Stimulated activated CD8-positive, alpha-beta memory T cell treated with anti-CD3 and anti-CD28 coated beads, Interleukin-2, amount 100 ng/mL, for 1 hour (primary cell): ENCODE data around the gene TXLNB.

Source experiments
- DNase-seq, 2 donors: peaks; one replicate each; pipeline ENCODE4 v3.0.0-alpha.2; 2020; ENCODE audit warnings: low read depth in 2 of 2

Gene TXLNB

DNA sequence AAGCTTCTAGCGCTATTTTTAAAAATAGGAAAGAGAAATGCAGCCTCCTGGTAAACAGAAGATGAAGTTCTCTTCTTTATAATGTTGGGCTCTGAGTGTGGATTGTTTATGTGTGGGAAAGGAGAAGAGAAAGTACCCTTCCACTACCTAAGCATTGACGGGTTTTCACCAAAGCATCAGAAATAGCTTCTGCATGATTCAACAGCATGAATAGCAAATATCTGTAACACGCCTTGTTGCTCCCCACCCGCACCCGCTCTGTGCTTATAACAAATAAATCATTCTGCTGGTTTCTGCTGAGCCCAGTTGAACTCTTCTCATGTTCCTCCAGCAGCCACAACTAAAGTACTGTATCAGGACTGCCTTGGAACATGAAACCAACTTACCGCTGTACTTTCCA lies 20.7 kb downstream of the TXLNB start:
- DNase-seq: no peak

DNA sequence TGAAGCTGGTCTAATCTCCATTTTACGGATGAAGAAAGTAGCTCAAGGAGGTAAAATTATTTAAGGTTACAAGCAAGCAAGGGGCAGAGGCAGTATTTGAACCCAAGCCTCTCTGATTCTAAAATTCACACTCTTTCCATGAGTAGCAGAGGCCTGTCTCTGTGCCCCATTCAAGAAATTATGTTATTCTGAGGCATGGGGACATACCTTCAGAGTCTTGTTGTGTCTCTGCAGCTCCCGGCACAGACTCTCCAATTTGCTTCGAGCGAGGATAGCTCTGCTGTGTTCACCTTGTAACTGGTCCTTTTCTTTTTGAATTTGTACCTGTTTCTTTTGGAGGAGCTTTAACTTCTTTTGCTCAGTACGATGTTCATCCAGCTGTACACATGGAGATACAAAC lies 21.5 kb downstream of the TXLNB start:
- no peak for DNase-seq

DNA sequence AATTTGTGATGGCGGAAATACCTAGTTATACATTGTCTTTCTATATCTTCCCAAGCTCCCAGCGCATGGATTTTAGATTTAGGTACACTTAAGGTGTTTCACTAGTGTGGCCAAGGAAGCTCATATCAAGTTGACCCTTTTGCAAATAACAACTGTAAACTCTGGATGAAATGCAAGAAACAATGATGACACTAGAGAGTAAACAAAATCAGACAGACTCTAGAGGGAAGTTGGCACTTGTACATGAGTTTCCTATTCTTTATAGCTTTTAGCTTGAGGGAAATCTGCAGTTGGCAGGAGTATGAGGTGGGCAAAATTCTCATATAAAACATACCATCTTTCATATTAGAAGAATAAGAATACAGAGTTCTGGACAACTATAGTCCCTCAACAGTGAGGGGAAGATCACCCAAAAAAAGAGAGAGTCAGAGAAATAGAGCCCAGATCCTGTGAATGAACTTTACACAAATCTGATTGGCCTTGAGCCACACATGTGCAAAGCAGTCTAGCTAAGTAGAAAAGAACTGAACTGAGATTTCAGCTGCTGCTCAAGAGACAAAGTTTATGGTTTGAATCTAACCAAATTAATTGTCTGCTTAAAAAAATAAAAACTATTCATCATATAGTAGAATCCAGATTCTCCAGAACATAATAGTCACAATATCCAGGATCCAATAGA lies 26.1 kb downstream of the TXLNB start:
- DNase-seq: no peak

DNA sequence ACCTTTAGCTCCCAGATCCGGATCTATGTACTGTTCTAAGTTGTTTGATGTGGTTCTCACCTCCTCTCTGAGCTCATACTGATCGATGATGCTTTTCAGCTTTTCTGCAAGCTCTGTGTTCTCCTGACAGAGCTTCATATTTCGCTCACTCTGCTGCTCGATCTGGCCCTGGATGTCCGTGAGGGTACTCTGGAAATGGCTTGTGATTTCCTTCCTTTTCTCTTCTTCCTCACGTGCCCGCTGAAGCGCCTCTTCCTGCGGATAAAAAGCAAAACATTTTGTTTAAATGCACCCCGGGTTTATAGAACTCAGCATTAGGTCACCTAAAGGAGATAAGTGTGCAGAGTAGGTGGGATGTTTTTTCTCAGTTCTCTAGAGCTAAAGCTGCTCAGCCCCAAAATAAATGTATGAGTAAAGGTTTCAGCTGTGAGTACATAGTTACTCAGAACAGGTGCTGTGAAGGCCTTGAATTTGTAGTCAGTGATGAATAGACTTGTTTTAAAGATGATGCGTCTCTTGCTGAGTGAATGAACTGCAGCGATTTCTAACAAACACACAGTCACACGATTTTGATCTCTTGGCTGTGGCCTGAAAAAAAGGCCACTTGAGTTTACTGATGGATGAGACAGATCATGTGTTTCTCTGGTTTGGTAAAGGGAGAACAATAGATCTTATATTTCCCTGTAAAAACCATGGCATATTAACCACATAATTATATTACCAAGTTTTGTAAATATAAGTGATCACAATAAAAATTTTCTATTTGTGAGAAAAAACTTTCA lies 29.1 kb downstream of the TXLNB start:
- DNase-seq: no peak

DNA sequence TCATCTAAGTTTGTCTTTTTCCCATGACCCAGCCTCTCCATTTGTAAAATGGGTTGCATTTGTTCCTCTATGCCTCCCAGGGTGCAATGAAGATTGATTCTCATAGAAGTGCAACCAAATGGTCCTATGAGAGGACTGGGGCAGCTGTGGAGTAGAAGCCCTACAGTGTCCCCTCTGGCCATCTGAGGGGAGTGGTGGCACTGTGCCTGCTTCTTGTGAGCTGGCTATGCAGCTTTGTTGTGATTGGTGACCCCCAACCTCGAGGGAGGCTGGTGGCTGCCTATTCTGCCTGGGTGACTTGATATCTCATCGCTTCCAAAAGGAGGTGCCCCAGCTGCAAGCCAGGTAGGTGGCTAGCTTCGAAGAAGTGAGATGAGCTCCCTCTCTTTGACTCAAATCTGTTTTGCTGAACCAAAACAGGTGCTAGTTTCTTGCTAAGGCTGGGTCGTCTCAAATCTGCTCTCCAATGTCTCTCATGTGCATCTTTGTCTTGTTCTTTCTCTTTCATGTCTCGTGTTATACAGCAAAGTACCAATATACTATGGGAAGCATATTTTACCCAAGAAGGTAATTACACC lies 33.9 kb downstream of the TXLNB start:
- DNase-seq: no peak

DNA sequence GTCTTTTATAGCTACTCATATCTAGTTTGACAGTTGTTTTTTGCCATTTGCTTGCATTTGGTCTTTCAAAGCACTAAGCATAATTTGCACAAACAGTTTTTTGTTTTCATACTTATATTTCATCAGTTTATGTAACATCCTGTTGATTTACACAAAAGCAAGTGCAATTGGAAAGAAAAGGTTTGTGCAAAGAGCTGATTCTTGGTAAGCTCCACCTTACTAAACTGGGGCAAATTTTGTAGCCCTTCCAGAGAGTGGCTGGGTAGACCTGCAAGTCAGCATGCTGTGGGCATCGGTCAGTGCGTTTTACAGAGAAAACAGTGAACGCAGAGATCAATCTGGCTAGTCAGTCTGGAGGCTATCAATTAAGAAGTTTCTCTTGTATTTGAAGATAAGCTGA lies 34.5 kb downstream of the TXLNB start:
- DNase-seq: no peak

DNA sequence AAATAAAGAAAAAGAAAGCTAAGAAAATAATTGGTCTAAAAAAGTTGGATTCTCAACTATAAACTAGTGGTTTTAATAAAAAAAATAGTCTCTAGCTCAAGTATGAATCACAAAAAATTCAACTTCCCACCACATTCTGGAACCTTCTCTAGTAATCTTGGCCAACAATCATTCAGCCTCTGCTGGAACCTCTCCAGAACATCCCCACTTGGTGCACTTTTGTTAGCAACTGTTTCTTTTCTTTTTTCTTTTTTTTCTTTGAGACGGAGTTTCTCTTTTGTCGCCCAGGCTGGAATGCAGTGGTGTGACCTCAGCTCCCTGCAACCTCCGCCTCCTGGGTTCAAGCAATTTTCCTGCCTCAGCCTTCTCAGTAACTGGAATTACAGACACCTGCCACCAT lies 35.7 kb downstream of the TXLNB start:
- DNase-seq: no peak

DNA sequence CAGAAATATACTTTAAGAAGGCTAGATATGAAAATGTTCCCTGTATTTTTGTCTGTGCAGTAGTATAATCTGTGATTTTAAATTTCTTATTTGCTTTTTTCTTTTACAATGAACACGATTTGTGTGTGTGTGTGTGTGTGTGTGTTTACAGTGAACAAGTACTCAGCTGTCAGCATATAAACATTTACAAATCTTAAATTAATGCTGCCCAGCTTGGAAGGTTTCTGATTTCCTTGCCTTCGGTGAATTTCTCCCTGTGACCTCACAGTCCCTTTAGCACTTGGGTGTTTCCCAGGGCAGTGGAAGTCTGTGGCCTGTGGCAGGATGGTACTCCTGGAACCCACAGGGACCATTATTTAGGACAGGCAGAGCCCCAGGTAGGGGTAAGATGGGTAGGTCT lies 37.6 kb downstream of the TXLNB start:
- no peak for DNase-seq

DNA sequence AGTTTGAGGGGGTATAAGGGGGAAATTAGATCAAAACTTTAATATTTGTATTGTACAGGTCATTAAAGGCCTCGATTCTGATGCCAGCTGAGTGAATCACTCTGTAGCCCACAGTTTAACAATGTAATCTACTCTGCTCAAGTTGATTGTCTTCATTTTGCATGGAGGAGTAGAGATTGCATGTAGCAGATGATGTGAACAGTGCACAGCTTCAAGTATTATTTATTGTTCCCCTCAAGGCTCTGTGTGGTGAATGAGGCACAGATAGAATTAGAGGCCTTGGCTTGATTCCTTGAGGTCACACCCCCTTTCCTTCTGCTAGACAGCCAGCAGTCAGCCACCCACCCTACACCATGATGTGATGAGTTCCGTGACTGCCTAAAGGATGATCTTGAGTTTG lies 38.1 kb downstream of the TXLNB start:
- no peak for DNase-seq

DNA sequence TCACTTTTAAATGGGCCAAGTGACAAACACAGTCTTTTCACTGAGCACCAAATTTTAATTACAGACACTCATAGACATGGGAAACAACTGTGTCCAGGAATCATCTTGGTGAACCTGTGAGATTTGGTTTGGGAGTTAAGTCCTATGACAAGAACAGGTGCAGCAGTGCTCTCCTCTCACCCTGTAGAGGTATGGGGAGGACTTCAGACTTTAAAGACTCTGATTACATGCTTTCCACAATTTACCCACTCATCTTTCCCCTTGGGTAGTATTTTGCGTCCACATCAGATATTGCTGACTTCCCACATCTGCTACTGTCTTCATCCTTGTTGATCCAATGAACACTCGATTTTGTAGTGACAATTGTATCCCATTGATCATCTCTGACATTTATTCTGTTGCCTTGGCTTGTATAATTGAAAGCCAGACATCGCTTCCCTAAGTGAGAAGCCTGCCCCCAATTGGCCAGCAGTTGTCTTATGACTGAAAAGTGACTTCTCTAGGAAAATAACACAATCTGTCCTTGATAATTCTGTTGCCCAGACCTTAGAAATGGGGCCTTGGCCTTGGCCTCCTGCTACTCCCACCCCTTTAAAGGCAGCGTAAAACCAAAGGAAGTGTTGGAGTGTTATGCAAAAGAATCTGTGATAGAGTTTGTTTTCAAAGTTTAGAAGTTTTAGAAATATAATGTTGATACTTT lies 40.0 kb downstream of the TXLNB start:
- no peak for DNase-seq

DNA sequence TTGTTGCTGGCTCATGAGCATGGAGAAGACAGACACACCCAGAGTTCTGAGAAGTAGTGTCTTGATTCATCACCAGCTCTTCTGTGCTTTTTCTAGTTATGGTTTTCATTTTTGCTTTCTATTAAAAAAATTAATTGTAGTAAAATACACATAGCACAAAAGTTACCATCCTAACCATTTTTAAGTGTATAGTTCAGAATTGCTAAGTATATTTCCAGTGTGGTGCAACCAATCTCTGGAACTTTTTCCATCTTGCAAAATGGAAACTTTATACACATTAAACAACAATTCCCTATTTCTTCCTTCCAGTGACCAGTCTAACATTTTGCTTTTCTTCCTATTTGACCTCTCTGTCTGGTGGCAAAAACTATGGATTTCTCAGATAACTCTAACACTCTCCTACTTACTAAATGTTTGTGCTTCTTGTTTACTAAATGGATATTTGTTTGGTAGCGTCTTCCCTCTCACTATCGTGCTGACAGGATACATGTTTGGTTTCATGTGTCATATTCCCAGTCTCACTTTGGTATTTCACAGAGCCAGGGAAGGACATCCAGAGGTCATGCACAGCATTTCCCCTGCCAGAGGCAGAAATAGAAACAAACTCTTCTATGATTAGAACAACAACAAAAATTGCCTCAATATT lies 40.6 kb downstream of the TXLNB start:
- no peak for DNase-seq

DNA sequence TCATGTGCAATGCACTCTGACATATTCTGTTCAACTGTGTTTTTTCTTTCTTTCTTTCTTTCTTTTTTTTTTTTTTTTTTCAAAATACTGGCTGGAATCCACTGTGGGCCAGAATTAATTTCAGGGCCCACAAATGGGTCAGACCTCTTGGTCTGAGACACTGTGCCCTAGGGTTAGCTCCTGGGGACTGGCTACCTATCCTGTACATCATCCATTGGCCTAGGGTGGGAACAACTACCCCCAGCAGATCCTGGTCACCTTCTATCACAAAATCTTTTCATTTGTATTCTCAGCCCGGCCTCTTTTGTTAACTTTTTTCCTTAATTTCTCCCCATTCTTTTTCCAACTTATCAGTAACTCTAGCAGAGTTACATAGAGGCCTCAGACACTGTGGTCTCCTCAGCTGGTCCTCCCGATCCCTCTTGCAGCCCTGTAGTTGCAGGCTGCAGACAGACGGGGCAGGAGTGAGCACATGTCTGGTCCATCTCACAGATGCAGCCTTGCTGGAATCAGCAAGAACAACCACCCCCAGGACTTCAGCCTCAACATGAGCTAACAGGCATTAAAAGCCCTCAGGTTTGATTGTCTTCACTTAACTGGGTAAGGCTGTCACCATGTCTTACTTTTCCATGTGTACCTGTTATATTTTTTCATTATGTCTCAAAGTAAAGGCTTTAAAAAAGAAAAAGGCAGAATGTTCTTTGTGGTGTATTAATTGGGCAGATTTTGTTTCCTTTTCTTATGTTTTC lies 41.3 kb downstream of the TXLNB start:
- DNase-seq: peak in 1 of 2 donors; percentile 31

DNA sequence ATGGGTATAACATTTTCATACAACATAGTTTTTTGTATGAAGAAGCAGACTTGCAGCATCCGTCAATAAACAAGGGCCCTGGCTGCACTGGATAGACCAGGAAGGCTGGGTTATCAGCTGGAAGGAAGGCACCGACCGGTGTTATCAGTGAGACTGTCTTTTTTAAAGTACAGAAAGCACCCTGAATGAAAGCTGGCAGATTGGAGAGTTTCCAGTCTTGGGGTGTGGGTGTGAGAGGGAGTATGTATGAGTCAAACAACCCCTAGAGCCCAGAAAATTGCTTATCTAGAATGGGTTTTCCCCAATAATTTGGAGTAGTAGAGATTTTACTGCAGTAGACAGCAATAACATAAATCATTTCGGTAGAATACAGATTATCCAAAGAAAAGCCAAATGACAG lies 42.4 kb downstream of the TXLNB start:
- DNase-seq: no peak

DNA sequence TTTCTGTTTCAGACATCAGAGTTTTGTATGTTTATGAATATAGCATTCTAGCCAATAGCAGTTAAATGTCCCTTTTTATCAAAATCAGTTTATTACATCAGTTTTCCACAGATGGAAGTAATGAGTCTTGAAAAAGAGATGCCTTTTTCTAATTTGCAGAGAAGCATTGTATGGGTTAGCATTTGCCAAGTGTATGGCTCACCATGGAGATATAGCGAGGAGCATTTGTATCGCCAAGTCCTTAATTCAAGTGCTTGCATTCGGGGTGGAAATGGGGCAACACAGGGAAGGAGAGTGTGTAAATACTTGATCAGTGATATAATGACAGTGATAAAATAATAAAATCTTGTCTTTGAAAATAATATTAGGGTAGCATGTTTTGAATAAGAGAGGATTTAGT lies 42.9 kb downstream of the TXLNB start:
- no peak for DNase-seq

DNA sequence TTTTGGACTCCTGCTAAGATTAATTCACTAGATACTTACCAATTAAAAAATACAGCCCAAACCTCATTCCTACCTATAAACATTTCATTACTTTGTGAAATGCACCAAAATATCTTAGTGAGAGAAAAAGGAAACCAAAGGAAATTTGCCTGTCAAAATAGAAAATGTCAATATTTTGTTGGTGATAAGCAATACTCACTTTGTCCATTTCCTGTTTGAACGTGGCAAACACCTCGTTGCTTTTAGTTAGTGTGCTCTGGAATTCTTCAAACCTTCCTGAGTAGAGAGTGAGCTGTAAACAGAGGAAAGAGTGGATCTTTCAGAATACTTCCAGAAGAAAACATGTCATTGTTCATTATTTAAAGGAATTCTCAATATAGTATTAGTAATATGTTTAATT lies 44.2 kb downstream of the TXLNB start:
- no peak for DNase-seq

DNA sequence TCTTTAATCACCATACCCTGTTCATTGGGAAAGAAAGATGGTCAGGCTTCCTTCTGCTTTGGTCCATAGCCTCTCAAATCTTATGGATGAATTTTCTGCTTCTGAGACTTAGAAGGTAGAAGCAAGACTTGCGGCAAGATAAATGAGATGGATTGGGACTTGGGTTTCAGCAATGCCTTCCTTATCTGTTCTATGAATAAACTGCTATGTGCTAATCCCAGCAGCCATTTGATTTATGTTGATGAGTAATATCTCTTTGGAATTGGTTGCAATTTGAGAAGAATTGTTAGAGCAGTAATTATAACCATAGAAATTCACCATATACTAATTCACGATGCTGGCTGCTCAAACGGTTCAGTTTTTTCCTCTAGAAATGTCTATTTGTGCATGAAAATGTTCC lies 48.3 kb downstream of the TXLNB start:
- no peak for DNase-seq

DNA sequence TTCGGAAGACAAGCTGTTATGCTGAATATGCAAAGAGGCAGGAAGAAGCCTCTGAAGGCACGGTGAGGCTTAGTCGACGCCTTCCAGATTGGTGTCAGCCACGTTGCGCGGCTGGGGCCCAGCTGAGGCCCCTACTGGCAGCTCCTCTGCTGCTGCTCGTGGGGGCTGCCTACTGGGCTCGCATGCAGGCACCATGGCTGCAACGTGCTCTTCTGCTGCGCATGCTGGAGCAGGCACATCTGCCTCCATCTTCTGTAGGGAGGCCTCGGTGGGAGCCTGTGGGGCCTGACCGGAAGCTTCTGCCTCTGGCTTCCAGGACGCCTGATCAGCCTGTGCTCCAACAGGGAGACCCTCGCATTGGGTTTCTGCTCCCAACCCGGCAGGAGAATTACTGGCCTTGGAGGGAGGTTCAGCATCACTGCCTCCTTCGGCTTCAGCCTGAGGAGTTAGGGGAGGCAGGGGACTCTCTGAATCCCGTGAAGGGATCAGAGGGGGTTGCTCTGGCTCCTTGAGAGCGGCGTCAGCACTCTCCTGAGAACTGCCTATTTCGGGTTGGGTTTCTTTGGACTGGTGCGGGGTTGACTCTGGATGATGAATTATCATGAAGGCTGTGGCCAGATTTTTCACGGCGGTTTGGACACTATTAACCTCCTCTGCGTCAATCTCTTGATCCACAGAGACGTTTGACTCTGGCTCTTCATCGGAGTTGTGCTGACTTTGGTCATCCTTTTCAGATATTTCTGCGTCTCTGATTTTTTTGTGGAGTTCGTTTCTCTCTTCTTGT lies 49.1 kb downstream of the TXLNB start:
- DNase-seq: no peak

DNA sequence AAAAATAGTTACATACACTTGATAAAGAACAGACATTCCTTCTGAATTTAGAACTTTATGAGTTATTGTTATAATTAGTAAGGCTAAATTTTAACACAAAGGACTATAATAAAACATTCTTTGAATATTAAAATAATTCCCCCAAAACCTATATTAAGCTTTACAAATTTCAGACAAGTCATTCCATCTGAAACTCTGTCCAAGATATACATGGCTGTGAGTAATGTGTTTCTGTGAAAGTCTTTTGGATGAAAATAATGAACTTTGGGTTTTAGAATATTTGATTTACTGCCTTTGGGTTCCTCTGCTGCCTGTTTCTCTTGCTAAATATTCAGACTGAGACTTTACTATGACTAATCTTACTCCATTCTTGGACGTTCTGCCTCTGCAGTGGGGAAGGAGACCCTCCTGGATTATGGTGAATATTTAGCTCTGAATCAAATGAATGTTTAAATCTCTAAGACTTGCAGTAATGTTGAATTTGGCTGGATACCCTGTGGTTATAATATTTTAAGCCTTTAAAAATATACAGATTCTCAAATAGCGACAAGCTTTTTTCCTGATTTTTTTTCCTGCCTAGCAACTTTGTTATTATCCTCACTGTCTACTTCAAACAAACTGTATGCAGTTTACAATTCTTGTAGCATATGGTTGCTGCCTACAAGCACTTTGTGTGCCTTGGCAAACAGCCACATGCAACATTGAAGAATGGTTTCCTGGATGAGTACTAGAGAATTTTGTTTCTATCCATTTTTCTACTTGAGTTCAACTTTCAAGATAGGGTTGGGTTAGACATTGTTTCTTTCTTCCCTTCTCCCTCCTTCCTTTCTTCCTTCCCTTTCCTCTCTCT lies 51.4 kb downstream of the TXLNB start:
- DNase-seq: no peak

DNA sequence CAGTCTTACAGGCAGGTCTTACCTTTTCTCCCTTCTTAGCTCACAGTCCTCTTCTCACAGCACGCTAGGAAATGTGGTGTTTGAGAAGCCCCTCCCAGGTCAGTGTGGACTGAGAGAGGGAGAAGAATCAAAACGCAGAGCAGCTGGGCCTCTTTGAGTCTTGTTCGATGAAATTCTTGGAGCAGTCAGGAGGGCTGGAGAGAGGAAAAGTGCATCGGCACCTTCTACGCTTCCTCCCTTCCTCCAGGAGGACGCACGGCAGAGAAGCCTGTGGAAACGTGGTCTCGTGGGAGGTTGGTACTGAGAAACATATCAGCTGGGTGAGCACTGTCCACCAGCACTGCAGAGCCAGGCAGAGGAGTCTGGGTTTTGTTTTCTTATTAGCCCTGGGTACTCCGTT lies 52.7 kb downstream of the TXLNB start:
- no peak for DNase-seq

DNA sequence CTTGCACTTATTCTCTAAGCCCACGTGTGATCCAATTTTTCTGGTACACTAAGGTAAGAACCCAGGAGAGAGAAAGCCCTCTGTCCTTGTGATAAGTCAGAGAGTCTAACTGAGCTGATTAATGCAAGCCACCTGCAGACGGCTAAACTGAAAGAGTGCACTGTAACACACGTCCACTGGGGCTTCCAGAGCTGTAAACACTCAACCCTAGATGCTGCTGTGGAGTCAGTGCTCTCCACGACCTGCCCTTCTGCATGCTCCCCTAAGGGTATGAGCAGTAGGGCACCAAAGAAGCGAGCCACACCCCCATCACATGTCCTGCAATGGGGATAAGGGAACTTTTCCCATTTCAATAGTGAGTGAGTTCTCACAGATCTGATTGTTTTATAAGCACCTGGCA lies 55.7 kb downstream of the TXLNB start:
- no peak for DNase-seq
